Right lobe of liver (tissue), 4 donors: Measurements from ENCODE around the gene IL17D.

Experiments used
- POLR2A ChIP-seq: fragments of 450-650 bp; IDR thresholded peaks from one replicate; pipeline ENCODE4 v1.6.1; 2017; ENCODE audit warnings: antibody characterized with exemption, mild to moderate bottlenecking
- TF ChIP-seq, protein P1 (sequence below), 4 donors: fragments of 200-600 bp in 3 of 4; fragments of 450-650 bp in 1 of 4; IDR thresholded peaks; one replicate each; pipeline versions ENCODE4 v1.5.1 to v1.8.0; 2016 to 2022; ENCODE audit warnings: antibody characterized with exemption in 4 of 4, mild to moderate bottlenecking in 2 of 4
- donor health status: DM: no; HTN: no; CAD: no.
- donor health status: DM: no; HTN: no; CAD: no.
- donor health status: DM: no; HTN: yes; CAD: no.

DNA sequence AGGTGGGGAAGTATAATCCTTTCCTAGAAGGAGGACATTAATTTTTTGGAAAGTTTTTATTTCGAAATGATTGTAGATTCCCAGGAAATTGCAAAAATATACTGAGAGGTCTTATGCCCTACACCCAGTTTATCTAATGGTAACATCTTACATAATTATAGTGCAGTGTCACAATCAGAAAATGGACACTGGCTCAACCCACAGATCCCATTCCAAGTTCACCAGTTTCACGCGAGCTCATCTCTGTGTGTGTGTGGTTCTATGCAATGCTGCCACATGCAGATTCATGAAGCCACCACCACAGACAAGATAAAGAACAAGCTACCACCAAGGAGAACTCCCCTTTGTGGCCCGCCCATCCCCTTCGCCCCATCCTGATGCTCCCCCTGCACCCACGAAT is 24.4 kb downstream of the IL17D start:
- TF ChIP-seq, protein P1, sequence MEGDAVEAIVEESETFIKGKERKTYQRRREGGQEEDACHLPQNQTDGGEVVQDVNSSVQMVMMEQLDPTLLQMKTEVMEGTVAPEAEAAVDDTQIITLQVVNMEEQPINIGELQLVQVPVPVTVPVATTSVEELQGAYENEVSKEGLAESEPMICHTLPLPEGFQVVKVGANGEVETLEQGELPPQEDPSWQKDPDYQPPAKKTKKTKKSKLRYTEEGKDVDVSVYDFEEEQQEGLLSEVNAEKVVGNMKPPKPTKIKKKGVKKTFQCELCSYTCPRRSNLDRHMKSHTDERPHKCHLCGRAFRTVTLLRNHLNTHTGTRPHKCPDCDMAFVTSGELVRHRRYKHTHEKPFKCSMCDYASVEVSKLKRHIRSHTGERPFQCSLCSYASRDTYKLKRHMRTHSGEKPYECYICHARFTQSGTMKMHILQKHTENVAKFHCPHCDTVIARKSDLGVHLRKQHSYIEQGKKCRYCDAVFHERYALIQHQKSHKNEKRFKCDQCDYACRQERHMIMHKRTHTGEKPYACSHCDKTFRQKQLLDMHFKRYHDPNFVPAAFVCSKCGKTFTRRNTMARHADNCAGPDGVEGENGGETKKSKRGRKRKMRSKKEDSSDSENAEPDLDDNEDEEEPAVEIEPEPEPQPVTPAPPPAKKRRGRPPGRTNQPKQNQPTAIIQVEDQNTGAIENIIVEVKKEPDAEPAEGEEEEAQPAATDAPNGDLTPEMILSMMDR (IDR thresholded peaks at IDR 0.05) = no peak
- no peak for TF ChIP-seq POLR2A
